ENCODE measurements around the gene PCDHGA5. TPM values are rescaled to one million over a fixed set of nuclear protein-coding genes. Genes with fewer than 3 reads are reported as not detected.
"Not testable (repeated sequence)": the region's sequence is repeated elsewhere in the genome, so short reads cannot be mapped to it uniquely, and the experiment has no call there.

Gene PCDHGA5
- 1 to 10 TPM; 1.9 to 3.3 (median 2.6) TPM for polyA plus RNA-seq (ENCODE audit: insufficient read length in 10 of 10)
- long read RNA-seq, donor 1, partial matches to known transcripts, result 0 of 1 reads
- long read RNA-seq, donor 1, other reads (novel, unspliced or antisense), result 0 of 1 reads
- long read RNA-seq, donor 2, result 0 reads
- long read RNA-seq, donor 3, result 0 reads
- long read RNA-seq, donor 4, partial matches to known transcripts, result 0 of 1 reads
- long read RNA-seq, donor 4, other reads (novel, unspliced or antisense), result 0 of 1 reads
- long read RNA-seq, donor 5, partial matches to known transcripts, result 0 of 1 reads
- long read RNA-seq, donor 5, other reads (novel, unspliced or antisense), result 0 of 1 reads
- long read RNA-seq, donor 6, partial matches to known transcripts, result 0 of 1 reads
- long read RNA-seq, donor 6, other reads (novel, unspliced or antisense), result 0 of 1 reads
- long read RNA-seq, donor 7, full-length matches to known transcripts, result 1 of 1 reads
- long read RNA-seq, donor 7, partial matches to known transcripts, result 0 of 1 reads
- long read RNA-seq, donor 7, other reads (novel, unspliced or antisense), result 0 of 1 reads
- long read RNA-seq, donor 8, partial matches to known transcripts, result 0 of 1 reads
- long read RNA-seq, donor 8, other reads (novel, unspliced or antisense), result 0 of 1 reads
- long read RNA-seq, donor 9, result 0 reads

GRCh38 chr5:141363952-141364660 lies at the start of gene PCDHGA5:
PCDHGA5 (plus strand) TSS chr5:141364162; CDS start chr5:141364331, 169 bp downstream.
- peak in 1 of 3 donors; percentile 17 for DNase-seq

GRCh38 chr5:141316963-141317362 lies 47.0 kb upstream of the PCDHGA5 start:
- DNase-seq, result not testable (repeated sequence)

GRCh38 chr5:141319202-141319601 lies 44.8 kb upstream of the PCDHGA5 start:
- DNase-seq, result no peak

GRCh38 chr5:141319699-141320098 lies 44.3 kb upstream of the PCDHGA5 start:
- no peak for DNase-seq

- peak; percentile 91 to 97 (median 96) for DNase-seq
Measured at GRCh38 chr5:141320225-141321169, 43.5 kb upstream of the PCDHGA5 start, which contains the start of gene TAF7. TAF7 (minus strand) TSS chr5:141320784; CDS start chr5:141320044, 740 bp downstream.

GRCh38 chr5:141322261-141322660 lies 41.7 kb upstream of the PCDHGA5 start:
- no peak for DNase-seq

- DNase-seq, result peak; percentile 37 to 53 (median 45)
Measured at GRCh38 chr5:141326088-141326854, 37.7 kb upstream of the PCDHGA5 start.

GRCh38 chr5:141328231-141328630 lies 35.7 kb upstream of the PCDHGA5 start:
- DNase-seq, result no peak

- DNase-seq, result no peak
Measured at GRCh38 chr5:141330299-141331080, 33.5 kb upstream of the PCDHGA5 start, which contains the start of gene PCDHGA1. PCDHGA1 (plus strand) TSS chr5:141330514.

- DNase-seq, result not testable (repeated sequence)
Measured at GRCh38 chr5:141332571-141332970, 31.4 kb upstream of the PCDHGA5 start.

GRCh38 chr5:141338538-141339306 lies 25.2 kb upstream of the PCDHGA5 start, which contains the start of gene PCDHGA2:
PCDHGA2 (plus strand) TSS chr5:141338760.
- DNase-seq, result peak; percentile 19 to 53 (median 34)

GRCh38 chr5:141340781-141341354 lies 23.1 kb upstream of the PCDHGA5 start:
- DNase-seq, result not testable (repeated sequence)

GRCh38 chr5:141342773-141343172 lies 21.2 kb upstream of the PCDHGA5 start:
- no peak for DNase-seq

- DNase-seq, result peak in 1 of 3 donors; percentile 14
Measured at GRCh38 chr5:141343242-141343952, 20.6 kb upstream of the PCDHGA5 start, which contains the start of gene PCDHGA3. PCDHGA3 (plus strand) TSS chr5:141343829; CDS start chr5:141344034, 205 bp downstream.

GRCh38 chr5:141343953-141344463 lies 20.0 kb upstream of the PCDHGA5 start:
- DNase-seq, result peak in 1 of 3 donors; percentile 17

GRCh38 chr5:141345327-141345726 lies 18.6 kb upstream of the PCDHGA5 start:
- no peak for DNase-seq

GRCh38 chr5:141346017-141346416 lies 17.9 kb upstream of the PCDHGA5 start:
- DNase-seq, result not testable (repeated sequence)

All from muscle of back (tissue), 13 donors.